ENCODE results near the gene CLEC14A.

CLEC14A gene

DNA sequence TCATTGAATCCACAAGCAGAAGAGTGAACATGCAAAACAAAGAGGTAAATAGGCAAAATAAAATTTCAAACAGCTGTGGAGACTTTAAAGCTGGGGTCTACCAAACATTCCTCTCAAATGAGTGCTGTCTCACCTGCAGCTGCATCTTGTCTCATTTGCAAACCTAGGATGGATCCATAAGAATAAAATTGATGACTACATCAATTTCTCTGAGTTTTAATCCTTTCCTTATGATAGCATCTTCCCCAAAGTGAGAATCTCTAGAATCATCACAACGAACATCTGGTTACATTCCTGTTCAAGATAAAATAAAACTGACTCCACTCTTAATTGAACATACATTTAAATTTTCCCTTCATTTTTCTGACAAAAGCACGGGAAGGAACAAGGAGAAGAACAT, 29.9 kb downstream of the CLEC14A start:
- no peak overlapping the region for H3K4me3 Mint-ChIP-seq
- H3K4me1 Mint-ChIP-seq (ENCODE audit: low read depth in 2 of 2): no peaks in the 10 kb centered on the region
- peaks cover 3% of the 10 kb centered on the region for H3K36me3 Mint-ChIP-seq (ENCODE audit: insufficient read depth)
- H3K9me3 Mint-ChIP-seq: no peaks in the 10 kb centered on the region
- no peak overlapping the region for H3K27ac Mint-ChIP-seq
- no peak for ATAC-seq (replicated peaks)
- DNase-seq: no peak
- H3K27me3 Mint-ChIP-seq: peaks cover 0 to 3% of the 10 kb centered on the region in 2 donors

DNA sequence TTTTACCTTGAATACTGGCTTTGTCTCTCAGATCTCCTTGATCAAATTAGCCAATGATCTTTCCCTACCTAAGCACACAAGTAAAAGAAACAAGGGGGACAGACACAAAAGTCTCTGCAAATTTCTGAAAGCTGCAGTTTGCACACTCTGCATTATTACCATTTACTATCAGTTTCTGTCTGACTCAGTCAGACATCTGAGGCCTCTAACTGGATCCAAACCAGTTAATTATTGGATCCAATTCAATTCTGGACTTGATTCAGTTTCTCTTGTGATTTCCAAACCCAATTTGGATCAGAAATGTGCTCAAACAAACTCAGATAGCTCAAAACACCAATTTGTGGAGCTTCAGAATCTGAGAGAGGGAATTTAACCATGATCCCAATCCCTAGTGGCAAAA, 31.6 kb downstream of the CLEC14A start:
- no peaks in the 10 kb centered on the region for H3K9me3 Mint-ChIP-seq
- peaks cover 3% of the 10 kb centered on the region for H3K36me3 Mint-ChIP-seq (ENCODE audit: insufficient read depth)
- H3K27ac Mint-ChIP-seq: no peak overlapping the region
- no peaks in the 10 kb centered on the region for H3K4me1 Mint-ChIP-seq (ENCODE audit: low read depth in 2 of 2)
- DNase-seq: no peak
- no peaks in the 10 kb centered on the region for H3K27me3 Mint-ChIP-seq
- H3K4me3 Mint-ChIP-seq: no peak overlapping the region
- ATAC-seq (replicated peaks): no peak

DNA sequence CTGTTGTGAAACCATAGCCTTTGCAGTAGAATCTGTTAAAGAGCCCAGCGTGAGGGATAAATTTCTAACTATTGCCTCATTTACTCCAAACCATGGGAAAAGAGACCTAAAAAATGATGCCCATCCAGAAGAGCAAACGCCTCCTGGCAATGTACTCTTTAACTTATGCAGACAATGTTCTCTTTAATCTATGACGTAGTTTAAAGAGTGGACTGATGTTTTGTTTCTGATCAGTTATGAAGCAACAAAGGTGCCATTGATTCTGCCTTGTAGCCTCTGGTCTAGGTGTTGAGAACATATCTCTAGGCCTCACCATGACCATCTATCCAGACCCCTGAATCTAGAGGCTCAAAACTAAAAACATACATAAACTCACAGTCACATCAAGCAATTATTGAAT, 34.8 kb downstream of the CLEC14A start:
- H3K9me3 Mint-ChIP-seq: no peaks in the 10 kb centered on the region
- H3K36me3 Mint-ChIP-seq (ENCODE audit: insufficient read depth): peaks cover 3% of the 10 kb centered on the region
- no peak for ATAC-seq (replicated peaks)
- H3K27me3 Mint-ChIP-seq: no peaks in the 10 kb centered on the region
- H3K4me3 Mint-ChIP-seq: no peak overlapping the region
- H3K4me1 Mint-ChIP-seq (ENCODE audit: low read depth in 2 of 2): no peaks in the 10 kb centered on the region
- H3K27ac Mint-ChIP-seq: no peak overlapping the region
- DNase-seq: no peak

DNA sequence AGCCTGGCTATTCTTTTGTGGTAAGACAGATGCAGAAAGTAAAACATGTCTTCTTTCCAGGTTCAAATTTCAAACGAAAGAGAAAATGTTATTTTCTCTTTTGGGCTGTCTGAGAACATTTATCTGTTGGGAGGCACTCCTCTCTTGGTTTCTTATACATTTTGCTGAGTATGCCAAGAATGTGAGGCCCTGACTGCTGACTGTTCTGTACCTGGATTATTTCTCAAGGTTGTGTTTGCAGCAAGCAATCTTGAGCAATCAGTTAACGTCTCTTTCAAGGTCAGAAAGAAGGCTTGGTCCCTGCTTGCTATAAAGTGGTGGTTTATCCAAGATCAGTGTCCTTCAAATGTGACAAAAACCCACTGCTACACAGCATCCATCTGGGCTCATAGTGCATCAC, 38.3 kb downstream of the CLEC14A start:
- no peaks in the 10 kb centered on the region for H3K4me1 Mint-ChIP-seq (ENCODE audit: low read depth in 2 of 2)
- no peak overlapping the region for H3K4me3 Mint-ChIP-seq
- H3K9me3 Mint-ChIP-seq: no peaks in the 10 kb centered on the region
- no peak overlapping the region for H3K27ac Mint-ChIP-seq
- H3K36me3 Mint-ChIP-seq (ENCODE audit: insufficient read depth): peaks cover 2% of the 10 kb centered on the region
- DNase-seq: no peak
- peaks cover 0 to 6% of the 10 kb centered on the region in 2 donors for H3K27me3 Mint-ChIP-seq
- no peak for ATAC-seq (replicated peaks)

DNA sequence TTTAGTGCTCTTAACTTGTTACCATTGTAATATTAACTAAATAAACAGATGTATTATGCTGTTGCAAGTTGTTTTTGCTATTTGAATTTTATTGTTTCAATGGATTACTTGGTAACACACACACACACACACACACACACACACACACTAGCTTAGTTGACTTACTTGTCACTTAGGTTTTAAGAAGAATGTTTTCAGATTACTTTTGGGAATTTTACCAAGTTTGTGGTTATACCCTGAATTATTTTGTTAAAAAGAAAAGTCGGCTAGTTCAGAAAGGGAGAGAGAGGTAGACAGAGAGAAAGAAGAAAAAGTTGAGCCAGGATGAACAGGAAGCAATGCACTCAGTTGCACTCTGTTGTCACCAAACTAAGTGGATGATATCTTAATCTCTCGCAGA, 42.9 kb downstream of the CLEC14A start:
- Mint-ChIP-seq H3K9me3 (peaks cover 0 to 5% of the 10 kb centered on the region in 2 donors), H3K27me3 (peaks cover 41 to 43% of the 10 kb centered on the region in 2 donors), H3K27ac (no peak overlapping the region), H3K4me1 (ENCODE audit: low read depth in 2 of 2) (peaks cover 4 to 10% of the 10 kb centered on the region in 2 donors), H3K4me3 (no peak overlapping the region), H3K36me3 (ENCODE audit: insufficient read depth) (no peaks in the 10 kb centered on the region)
- ATAC-seq (replicated peaks) (no peak), DNase-seq (no peak)

DNA sequence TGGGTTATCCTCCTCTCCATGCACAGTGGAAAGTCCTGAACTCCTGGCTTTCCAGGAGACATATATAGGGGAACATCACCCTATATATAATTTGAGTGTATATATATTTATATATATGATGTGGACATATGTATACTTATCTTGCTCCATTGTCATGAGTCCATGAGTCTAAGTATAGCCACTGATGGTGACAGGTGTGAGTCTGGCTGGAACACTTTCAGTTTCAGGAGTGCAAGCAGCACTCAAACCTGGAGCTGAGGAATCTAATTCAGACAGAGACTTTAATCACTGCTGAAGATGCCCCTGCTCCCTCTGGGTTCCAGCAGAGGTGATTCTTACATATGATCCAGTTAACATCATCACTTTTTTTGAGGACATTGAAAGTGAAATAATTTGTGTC, 43.8 kb downstream of the CLEC14A start:
- Mint-ChIP-seq H3K4me1 (ENCODE audit: low read depth in 2 of 2) (peaks cover 4 to 10% of the 10 kb centered on the region in 2 donors), H3K9me3 (peaks cover 0 to 5% of the 10 kb centered on the region in 2 donors), H3K27me3 (peaks cover 50 to 52% of the 10 kb centered on the region in 2 donors), H3K27ac (no peak overlapping the region), H3K36me3 (ENCODE audit: insufficient read depth) (no peaks in the 10 kb centered on the region), H3K4me3 (peak overlapping the region in 1 of 2 donors; percentile 13)
- DNase-seq (no peak), ATAC-seq (replicated peaks) (no peak)

DNA sequence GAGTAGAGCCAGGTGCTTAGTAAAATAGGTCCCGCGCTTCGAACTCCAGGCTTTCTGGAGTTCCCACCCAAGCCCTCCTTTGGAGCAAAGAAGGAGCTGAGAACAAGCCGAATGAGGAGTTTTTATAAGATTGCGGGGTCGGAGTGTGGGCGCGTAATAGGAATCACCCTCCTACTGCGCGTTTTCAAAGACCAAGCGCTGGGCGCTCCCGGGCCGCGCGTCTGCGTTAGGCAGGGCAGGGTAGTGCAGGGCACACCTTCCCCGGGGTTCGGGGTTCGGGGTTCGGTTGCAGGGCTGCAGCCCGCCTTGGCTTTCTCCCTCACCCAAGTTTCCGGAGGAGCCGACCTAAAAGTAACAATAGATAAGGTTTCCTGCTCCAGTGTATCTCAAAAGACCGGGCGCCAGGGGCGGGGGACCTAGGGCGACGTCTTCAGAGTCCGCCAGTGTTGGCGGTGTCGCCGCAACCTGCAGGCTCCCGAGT, 44.6 kb downstream of the CLEC14A start:
- peaks cover 55 to 56% of the 10 kb centered on the region in 2 donors for H3K27me3 Mint-ChIP-seq
- no peak overlapping the region for H3K27ac Mint-ChIP-seq
- H3K4me1 Mint-ChIP-seq (ENCODE audit: low read depth in 2 of 2): peaks cover 4 to 10% of the 10 kb centered on the region in 2 donors
- no peaks in the 10 kb centered on the region for H3K36me3 Mint-ChIP-seq (ENCODE audit: insufficient read depth)
- DNase-seq (no peak), ATAC-seq (replicated peaks) (no peak)
- H3K4me3 Mint-ChIP-seq: no peak overlapping the region
- peaks cover 0 to 5% of the 10 kb centered on the region in 2 donors for H3K9me3 Mint-ChIP-seq

DNA sequence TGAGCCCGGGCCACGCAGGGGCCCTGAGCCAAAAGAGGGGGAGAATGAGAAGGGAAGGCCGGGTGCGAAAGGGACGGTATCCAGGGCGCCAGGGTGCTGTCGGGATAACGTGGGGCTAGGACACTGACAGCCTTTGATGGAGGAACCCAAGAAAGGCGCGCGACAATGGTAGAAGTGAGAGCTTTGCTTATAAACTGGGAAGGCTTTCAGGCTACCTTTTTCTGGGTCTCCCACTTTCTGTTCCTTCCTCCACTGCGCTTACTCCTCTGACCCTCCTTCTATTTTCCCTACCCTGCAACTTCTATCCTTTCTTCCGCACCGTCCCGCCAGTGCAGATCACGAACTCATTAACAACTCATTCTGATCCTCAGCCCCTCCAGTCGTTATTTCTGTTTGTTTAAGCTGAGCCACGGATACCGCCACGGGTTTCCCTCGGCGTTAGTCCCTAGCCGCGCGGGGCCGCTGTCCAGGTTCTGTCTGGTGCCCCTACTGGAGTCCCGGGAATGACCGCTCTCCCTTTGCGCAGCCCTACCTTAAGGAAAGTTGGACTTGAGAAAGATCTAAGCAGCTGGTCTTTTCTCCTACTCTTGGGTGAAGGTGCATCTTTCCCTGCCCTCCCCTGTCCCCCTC, 45.2 kb downstream of the CLEC14A start:
- Mint-ChIP-seq H3K27ac (no peak overlapping the region), H3K4me3 (no peak overlapping the region), H3K27me3 (peaks cover 61 to 62% of the 10 kb centered on the region in 2 donors), H3K36me3 (ENCODE audit: insufficient read depth) (no peaks in the 10 kb centered on the region), H3K4me1 (ENCODE audit: low read depth in 2 of 2) (peaks cover 4 to 10% of the 10 kb centered on the region in 2 donors), H3K9me3 (peaks cover 2 to 5% of the 10 kb centered on the region in 2 donors)
- DNase-seq (no peak), ATAC-seq (replicated peaks) (no peak)

DNA sequence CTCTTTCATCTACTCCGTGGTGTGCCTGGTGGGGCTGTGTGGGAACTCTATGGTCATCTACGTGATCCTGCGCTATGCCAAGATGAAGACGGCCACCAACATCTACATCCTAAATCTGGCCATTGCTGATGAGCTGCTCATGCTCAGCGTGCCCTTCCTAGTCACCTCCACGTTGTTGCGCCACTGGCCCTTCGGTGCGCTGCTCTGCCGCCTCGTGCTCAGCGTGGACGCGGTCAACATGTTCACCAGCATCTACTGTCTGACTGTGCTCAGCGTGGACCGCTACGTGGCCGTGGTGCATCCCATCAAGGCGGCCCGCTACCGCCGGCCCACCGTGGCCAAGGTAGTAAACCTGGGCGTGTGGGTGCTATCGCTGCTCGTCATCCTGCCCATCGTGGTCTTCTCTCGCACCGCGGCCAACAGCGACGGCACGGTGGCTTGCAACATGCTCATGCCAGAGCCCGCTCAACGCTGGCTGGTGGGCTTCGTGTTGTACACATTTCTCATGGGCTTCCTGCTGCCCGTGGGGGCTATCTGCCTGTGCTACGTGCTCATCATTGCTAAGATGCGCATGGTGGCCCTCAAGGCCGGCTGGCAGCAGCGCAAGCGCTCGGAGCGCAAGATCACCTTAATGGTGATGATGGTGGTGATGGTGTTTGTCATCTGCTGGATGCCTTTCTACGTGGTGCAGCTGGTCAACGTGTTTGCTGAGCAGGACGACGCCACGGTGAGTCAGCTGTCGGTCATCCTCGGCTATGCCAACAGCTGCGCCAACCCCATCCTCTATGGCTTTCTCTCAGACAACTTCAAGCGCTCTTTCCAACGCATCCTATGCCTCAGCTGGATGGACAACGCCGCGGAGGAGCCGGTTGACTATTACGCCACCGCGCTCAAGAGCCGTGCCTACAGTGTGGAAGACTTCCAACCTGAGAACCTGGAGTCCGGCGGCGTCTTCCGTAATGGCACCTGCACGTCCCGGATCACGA, 46.0 kb downstream of the CLEC14A start:
- no peak for ATAC-seq (replicated peaks)
- H3K27me3 Mint-ChIP-seq: peaks cover 62 to 68% of the 10 kb centered on the region in 2 donors

DNA sequence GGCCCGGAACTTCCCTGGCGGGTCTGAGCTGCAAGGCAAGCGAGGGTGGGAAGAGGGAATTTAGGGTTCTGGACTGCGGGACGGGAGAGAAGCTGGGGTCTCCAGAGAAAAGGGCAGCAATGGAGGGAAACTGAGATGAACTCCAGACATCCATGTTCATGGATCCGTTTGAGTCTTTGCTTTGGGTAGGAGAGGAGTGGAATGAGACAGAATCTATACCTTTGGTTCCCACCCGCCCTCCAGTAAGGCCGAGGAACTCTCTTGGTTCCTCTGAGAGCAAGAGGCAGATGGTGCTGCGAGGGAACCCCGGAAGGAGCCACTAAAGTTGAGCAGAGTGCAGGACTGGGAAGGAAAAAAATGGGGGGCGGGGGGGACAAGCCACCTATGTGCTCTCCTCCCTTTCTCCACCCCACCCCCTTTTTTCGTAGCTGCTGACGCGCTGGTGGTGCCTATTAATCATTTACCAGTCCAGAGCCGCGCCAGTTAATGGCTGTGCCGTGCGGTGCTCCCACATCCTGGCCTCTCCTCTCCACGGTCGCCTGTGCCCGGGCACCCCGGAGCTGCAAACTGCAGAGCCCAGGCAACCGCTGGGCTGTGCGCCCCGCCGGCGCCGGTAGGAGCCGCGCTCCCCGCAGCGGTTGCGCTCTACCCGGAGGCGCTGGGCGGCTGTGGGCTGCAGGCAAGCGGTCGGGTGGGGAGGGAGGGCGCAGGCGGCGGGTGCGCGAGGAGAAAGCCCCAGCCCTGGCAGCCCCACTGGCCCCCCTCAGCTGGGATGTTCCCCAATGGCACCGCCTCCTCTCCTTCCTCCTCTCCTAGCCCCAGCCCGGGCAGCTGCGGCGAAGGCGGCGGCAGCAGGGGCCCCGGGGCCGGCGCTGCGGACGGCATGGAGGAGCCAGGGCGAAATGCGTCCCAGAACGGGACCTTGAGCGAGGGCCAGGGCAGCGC, 47.0 kb downstream of the CLEC14A start:
- no peaks in the 10 kb centered on the region for H3K36me3 Mint-ChIP-seq (ENCODE audit: insufficient read depth)
- peak overlapping the region; percentile 13 to 48 for H3K4me3 Mint-ChIP-seq
- ATAC-seq (replicated peaks) (peak; percentile 33), DNase-seq (no peak)
- H3K27ac Mint-ChIP-seq: no peak overlapping the region
- peaks cover 4 to 10% of the 10 kb centered on the region in 2 donors for H3K4me1 Mint-ChIP-seq (ENCODE audit: low read depth in 2 of 2)
- peaks cover 62 to 68% of the 10 kb centered on the region in 2 donors for H3K27me3 Mint-ChIP-seq
- H3K9me3 Mint-ChIP-seq: peaks cover 2 to 5% of the 10 kb centered on the region in 2 donors

More for the DNA sequence above, 46.0 kb downstream of the CLEC14A start:
- H3K27ac Mint-ChIP-seq: no peak overlapping the region
- H3K4me3 Mint-ChIP-seq: peak overlapping the region in 1 of 2 donors; percentile 46
- H3K9me3 Mint-ChIP-seq: peaks cover 2 to 5% of the 10 kb centered on the region in 2 donors
- no peaks in the 10 kb centered on the region for H3K36me3 Mint-ChIP-seq (ENCODE audit: insufficient read depth)
- DNase-seq: no peak
- H3K4me1 Mint-ChIP-seq (ENCODE audit: low read depth in 2 of 2): peaks cover 4 to 10% of the 10 kb centered on the region in 2 donors

DNA sequence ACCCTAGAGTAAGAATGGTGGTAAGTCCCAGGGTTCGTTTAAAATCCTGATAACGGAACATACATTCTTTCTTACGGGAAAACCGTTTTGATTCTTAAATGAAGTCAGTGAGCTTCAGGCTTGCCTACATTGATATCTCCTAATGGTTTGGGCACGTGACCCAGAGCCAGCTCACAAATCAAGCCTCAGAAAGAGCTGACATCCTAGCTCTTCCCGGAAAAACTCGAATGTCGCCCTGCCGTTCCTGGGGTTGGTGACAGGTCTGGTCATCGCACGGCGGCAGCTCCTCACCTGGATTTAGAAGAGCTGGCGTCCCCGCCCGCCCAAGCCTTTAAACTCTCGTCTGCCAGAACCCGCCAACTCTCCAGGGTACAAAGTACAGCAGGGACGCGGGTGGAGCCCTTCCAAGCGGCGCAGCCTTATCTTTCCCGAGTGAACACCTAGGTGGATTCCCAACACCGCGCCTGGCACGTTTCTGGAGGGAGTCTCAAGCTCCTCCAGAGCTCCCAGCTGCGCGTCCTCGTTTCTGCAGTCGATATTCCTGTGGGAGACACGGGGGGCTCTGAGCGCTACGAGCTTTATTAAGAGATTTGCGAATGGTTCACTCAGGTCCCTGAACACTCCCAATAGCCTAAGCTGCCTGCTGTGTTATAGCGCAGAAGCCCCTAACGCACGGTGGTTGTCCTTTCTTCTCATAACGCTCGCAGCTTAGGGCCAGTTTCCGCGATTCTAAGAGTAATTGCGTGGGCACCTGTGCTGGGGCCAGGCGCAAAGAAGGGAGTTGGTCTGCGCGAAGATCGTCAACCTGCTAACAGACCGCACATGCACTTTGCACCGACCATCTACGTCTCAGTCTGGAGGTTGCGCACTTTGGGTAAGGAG, 47.9 kb downstream of the CLEC14A start, which contains the start of gene SSTR1:
SSTR1 (plus strand) TSS at position 169 of the 882 bp plus-strand sequence. CDS start 1,486 bp downstream, outside the sequence.
- no peak within 1 kb of the TSS for H3K27ac Mint-ChIP-seq
- DNase-seq: no peak
- no peak for ATAC-seq (replicated peaks)
- no peaks in the 10 kb centered on the region for H3K36me3 Mint-ChIP-seq (ENCODE audit: insufficient read depth)
- H3K27me3 Mint-ChIP-seq: peaks cover 62 to 64% of the 10 kb centered on the region in 2 donors
- peaks cover 4 to 10% of the 10 kb centered on the region in 2 donors for H3K4me1 Mint-ChIP-seq (ENCODE audit: low read depth in 2 of 2)
- peak within 1 kb of the TSS; percentile 13 to 48 for H3K4me3 Mint-ChIP-seq
- peaks cover 2 to 5% of the 10 kb centered on the region in 2 donors for H3K9me3 Mint-ChIP-seq

DNA sequence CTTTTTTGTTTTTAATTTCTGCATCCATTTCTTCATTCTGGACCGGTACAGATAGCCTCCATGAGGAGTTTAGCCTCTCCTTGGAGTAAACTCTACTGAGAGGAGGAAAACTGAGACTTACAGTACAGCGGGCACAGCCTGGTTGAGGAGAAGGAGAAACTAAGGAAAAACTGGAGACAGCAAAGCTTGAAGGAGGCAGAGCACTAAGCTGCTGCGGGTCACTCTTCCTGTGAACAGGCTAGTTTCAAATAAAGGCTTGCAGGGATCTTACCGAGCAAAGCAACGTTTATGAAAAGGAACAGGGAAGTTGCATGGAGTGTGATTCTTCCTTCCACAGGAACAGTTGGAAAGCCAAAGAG, 48.5 kb downstream of the CLEC14A start:
- H3K4me3 Mint-ChIP-seq: no peak overlapping the region
- peaks cover 62% of the 10 kb centered on the region in 2 donors for H3K27me3 Mint-ChIP-seq
- H3K27ac Mint-ChIP-seq: no peak overlapping the region
- ATAC-seq (replicated peaks) (no peak), DNase-seq (no peak)
- no peaks in the 10 kb centered on the region for H3K36me3 Mint-ChIP-seq (ENCODE audit: insufficient read depth)
- peaks cover 4 to 11% of the 10 kb centered on the region in 2 donors for H3K4me1 Mint-ChIP-seq (ENCODE audit: low read depth in 2 of 2)
- H3K9me3 Mint-ChIP-seq: peaks cover 2 to 5% of the 10 kb centered on the region in 2 donors
